Measurements from ENCODE around the gene IL1F10.

- no peak for TF ChIP-seq CBFB (IDR thresholded peaks at IDR 0.05; ENCODE audit: low read depth)
- no peak for TF ChIP-seq EZH2 (IDR thresholded peaks at IDR 0.05; ENCODE audit: borderline replicate concordance, control insufficient read depth, low read depth, low read length)
- TF ChIP-seq TARDBP (IDR thresholded peaks at IDR 0.05; ENCODE audit: borderline replicate concordance), result no peak
- no peak for TF ChIP-seq RAD51 (IDR thresholded peaks at IDR 0.05)
- no peak for TF ChIP-seq CBX5 (IDR thresholded peaks at IDR 0.05; ENCODE audit: low read depth)
- TF ChIP-seq BHLHE40 (IDR thresholded peaks at IDR 0.05; ENCODE audit: borderline replicate concordance in 1 of 2, low read depth in 2 of 2, low read length in 1 of 2), result no peak
- TF ChIP-seq MAX (IDR thresholded peaks at IDR 0.05; ENCODE audit: low read depth, low read length), result no peak
- no peak for TF ChIP-seq BACH1 (IDR thresholded peaks at IDR 0.05; ENCODE audit: borderline replicate concordance)
These were observed 44.7 kb downstream of the IL1F10 start for GRCh38 chr2:113112441-113112840.
